Femur (tissue), 1 donor: ENCODE measurements around the gene ACSL6.

Source experiments
- DNase-seq: peaks from one replicate; pipeline ENCODE4 v3.0.0-alpha.2; 2017

Gene ACSL6

DNA sequence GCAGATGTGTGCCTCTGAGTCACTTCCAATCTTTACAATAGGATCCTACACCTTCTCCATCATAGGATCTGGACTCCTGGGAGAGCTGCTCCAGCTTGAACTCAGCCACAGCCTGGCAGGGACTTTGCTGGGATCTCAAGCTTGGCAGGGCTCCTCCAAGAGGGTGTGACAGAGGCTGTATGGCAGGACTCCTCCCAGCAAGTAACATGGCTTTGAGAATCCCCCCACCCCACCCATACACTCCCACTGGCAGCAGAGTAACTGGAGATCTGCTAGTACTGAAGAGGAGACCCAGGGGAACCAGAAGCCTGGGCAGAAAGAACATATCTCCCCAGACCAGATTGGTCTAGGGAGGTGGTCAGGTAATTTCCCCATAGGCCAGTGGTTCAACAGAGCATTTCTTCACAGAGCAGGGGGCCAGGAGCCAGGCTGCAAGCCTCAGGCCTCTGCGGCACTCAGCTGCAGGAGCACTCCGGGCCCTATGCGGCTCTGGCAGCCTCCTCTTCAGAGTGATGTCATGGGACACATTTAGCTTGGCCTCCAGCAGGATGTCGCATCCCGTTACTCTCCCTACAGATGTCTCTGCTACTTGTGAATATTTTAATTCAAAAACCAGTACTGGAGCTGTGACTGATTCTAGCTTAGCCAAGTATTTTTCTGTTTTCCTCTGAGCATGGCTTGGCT lies 1.7 kb upstream of the ACSL6 start:
- DNase-seq = no peak

DNA sequence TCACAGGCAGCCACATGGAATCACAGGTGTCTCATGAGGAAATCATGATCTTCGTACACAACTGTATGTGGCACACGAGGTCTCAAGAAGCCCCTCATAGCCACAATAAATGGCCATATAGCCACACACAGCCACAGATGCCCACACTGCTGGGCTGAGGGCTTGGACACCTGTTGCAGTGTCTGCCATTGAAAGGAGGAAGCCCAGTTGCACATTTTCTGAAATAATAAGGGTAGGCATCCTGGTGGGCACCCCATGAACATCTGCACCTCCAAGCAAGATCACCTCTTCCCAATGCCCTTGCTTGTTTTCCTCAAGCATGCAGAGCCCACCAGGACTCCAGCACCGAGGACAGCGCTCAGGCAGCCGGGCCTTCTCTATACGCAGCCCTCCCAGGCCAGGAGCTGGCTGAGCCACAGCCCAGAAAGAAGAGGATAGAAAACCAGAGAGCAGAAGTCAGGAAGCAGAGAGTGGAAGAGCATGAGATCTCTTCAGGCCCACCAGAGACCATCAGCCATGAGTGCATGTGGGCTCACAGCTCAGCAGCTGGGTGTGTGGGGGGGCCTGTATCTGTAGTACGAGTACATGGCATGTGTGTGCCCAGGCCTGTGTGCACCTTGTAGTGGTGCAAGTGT lies 1.0 kb upstream of the ACSL6 start:
- DNase-seq = peak; percentile 86

DNA sequence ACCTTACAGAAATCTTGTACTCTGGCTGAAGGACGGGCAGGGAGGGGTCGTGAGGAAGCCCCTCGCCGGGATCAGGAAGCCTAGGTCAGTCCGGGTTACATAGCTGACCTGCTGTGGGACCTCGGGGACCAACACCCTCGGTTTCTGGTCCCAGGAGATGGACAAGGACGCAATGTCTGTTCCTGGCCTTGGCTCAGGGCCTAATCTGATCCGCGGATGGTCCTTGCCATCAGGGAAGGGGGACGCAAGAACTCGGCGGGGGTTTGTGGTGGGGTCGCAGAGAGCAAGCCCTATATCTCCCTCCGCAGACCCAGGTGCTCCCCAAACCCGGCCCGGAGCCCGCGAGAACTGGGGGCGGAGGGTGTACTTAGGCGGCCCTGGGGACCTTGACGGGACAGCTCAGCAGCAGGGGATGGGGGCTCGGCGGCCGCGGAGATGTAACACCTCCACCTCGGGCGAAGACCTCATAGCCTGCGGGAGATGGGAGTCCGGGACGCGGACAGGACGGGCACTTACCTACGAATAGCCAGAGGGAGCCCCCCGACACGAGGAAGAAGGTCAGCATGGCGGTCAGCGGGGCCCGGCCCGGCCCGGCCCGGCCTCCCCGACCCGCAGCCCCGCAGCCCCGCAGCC lies 353 bp downstream of the ACSL6 start:
- no peak for DNase-seq

DNA sequence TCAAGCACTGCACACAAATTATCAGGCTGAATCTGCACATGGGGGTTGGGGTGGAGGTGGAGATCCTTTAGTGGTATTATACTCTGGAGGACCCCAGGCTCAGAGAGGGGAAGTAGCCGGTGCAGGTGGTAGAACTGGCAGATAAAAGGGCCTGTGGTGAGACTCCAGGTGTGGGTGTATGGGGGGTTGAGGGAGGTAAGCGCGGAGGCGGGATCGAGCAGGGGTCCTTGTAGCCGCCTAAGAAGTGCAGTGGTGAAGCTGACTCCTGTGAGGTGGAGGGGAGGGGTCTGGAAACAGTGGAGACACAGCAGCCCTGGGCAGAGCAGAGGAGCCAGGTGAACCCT lies 841 bp downstream of the ACSL6 start:
- DNase-seq = no peak

DNA sequence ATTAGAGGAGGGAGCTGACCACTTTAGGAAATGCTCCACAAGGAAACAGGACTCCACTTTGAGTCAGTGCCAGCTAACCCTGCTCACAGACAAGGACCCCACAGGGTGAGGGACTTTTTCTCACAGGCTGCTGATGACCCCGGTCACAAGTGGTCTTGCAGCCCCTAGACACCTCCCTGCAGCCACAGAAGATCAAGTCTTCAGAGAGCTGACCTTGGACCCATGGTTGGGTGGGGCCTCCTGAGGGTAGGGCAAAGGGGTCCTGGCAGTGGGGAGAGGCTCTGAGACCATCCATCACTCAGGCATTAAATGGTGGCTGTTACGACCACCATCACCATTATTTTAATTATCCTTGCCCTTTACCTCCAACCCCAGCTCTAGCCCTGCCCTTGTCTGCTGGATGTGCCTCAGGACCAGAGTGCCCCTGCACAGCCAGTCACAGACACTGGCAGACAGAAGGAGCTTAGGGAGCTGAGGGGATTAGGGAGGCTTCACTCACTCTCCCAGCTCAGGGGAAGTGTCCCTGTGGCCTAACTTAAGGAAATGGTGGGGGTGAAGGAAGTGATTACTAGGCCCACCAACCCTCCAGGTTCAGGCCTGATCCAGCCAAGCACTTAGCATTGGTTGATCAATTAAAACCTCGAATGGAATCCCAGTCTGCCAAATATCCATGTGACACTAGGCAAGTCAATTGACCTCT lies 1.6 kb downstream of the ACSL6 start:
- no peak for DNase-seq

DNA sequence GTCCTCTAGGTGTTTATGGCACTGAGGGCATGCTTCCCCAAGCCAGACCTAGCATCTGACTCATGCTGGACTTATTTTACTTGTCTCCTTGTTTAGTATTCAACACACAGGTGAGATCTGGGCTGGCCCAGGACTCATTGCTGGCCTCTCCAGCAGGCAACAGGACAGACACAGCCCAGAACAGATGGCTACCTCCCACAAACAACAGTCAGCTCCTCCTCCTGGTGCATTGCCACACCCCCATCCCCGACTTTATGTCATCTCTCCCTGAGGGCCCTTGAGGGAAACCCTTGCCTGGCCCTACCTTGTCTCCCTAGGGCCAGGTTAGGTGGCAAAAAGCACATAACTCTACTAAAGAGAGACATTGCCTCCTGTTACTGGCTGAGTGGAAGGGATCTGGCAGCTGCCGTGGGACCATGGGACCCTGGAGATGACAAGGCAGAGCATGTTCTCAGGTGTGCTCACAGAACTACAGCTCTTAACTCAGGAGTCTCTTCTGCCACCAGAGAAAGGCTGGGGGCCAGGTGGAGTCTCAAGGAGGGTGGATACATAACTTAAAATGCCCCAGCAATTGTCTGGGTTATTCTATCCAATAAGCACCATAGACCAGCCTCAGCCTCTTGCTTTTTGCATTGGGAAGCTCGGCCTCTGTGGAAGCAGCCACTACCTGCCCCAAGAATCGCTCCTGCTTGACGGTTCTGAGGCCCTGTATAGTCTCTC lies 2.3 kb downstream of the ACSL6 start:
- DNase-seq = no peak

DNA sequence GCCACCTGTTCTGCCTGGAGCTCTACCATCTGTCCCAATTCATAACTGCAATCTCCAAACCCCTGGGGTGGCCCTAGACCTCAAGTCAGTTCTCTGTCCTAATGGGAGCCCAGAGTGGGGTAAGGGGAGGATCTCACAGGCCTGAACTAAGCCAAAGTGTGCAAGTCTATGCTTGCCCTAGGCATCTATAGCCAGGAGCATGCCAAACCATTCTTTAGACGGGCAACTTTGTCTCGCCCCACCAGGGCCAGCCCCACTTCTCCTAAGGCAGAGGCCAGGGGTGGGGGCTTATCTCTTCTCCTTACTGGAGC lies 3.3 kb downstream of the ACSL6 start:
- DNase-seq = no peak

DNA sequence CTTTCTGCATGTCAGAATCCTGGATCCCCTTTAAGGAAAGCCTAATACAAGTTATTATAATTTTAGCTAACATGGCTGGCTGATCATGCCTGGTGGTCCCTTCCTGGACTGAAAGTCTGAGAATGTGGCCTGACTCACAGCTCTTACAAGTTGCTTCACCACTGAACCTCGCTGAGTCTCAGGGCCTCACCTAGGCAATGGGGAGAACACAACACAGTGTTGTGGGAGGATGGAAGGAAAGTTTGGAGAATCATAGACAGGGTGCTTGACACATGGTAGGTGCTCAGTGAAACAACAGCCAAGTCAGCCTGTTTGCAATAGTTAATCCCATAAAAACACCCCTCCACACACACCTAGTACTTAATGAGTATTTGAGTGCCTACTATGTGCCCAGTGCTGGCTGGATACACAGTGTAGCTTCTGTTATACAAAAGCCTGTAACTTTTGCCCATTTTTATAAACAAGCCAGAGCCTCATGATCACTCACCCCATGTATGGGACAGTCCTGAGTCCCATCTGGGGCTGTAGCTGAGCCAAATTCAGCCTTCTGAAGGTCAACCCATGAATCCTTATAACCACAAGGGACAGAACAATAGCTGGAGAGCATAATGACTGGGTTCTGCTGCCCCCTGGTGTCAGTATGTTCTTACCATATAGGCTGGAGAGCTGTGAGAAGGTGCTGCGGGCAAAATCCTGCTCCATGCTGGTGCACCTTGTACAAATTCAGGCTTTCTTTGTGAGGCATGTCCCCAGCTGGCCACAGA lies 3.9 kb downstream of the ACSL6 start:
- DNase-seq = peak; percentile 62

DNA sequence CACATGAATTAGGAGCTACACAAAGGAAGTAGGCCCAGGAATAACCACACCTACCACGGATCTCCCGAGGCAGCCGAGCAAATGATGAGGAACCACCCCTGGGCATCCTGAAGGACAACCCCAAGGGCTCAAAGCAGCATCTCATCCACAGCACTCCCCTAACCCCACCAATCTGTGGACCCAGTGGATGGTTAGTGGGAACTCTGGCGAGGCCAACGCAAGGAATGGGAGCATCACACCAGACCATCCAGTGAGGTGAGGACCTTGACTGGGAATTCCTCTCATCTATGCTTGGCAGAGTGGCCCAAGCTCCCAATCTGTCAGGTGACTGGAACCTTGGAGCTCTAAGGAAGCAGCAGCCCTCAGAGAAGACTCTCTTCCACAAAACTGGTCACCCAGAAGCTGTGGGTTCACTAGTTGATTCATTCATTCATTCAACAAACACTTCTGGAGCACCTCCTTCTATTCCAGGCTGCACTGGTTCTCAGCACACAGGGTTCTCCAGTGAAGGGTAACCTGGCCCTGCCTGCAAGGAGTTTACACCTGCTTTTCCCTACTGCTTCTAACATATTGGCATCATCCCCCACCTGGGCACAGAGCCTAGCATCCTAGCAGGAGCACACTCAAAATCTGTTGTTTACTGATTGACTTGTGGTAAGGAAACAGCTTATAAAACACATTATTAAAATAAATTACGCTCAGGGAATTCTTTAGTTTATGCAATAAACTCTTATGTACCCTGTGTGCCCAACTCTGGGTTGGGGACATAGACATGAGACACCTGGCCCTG lies 4.9 kb downstream of the ACSL6 start:
- no peak for DNase-seq

DNA sequence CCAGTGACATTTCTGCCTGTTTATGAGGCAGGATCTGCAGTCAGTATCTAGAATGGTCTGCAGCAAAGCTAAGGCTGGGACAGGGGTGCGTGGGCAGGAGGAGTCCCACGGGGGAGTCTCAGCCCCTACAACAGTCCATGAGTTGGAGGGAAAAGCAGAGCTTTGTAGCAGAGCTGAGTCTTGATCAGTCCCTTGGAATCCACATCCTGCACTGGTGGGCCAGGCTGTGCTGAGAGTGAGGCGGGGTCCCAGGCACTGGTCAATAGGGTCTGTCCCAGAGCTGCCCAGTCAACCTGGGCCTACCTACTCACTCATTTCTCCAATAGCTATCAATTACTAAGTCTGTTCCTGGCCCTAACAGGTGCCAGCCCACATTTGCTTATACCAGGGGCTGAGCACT lies 5.9 kb downstream of the ACSL6 start:
- no peak for DNase-seq

DNA sequence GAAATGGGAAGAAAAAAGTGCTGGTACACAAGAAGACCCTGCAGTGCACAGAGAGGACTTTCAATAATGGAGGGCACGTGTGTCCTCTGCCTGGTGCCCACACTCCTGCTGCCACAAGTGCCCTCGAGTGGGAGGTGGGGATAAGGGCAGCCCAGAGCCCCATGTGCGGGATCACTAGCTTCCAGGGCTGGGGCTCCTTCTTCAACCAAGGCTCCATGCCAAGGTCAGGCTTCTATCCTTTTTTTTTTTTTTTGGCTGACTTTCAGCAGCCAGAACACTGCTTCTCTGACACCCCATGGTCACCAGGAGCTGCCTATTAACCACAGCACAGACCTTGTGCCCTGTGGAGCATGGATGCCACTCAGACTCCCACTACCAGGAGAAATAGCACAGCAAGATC lies 7.5 kb downstream of the ACSL6 start:
- DNase-seq = no peak

DNA sequence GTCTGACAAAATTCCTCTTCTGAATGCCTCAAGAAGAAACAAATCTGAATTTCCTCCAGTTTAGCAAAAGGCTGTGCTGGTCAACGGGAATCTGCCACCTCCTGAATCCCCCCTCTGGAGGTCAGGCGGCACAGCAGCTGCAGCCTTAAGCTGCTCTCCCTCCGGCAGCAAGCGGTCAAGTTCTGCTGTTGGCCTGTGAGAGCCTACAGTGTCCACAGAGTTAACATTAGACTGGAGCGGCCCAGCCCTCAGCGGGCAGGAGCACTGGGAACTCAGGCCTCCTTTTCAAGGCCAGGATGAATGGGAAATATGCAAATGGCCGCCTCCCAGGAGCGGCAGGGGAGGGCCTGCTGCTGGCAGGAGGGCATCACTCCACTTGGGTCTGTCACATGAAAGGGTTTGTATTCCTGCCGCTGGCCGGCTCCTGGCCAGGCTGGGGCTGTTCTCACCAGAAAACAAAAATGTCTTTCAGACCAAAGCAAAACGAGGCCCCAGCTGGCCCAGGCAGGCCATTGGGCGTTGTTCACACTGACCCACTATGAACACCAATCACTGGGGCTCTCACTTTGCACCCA lies 8.2 kb downstream of the ACSL6 start:
- no peak for DNase-seq

DNA sequence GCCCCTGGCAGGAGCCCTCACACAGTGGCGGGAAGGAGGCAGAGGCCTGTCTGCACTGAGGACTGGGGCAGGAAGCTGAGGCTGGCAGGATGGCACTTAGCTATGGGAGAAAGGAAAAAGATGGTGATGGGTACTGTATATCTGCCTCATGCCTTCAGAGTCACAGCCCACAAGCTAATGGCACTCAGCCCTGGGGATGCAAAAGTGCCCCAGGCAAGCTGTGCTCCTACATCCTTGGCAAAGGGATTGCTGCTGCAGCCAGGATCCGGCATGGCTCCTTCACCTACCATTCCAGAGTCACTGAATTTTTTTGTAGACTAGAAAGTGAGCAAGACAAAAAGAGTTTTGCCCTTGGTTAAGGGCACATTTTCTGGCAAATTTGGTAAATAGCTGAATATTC lies 8.7 kb downstream of the ACSL6 start:
- DNase-seq = no peak

DNA sequence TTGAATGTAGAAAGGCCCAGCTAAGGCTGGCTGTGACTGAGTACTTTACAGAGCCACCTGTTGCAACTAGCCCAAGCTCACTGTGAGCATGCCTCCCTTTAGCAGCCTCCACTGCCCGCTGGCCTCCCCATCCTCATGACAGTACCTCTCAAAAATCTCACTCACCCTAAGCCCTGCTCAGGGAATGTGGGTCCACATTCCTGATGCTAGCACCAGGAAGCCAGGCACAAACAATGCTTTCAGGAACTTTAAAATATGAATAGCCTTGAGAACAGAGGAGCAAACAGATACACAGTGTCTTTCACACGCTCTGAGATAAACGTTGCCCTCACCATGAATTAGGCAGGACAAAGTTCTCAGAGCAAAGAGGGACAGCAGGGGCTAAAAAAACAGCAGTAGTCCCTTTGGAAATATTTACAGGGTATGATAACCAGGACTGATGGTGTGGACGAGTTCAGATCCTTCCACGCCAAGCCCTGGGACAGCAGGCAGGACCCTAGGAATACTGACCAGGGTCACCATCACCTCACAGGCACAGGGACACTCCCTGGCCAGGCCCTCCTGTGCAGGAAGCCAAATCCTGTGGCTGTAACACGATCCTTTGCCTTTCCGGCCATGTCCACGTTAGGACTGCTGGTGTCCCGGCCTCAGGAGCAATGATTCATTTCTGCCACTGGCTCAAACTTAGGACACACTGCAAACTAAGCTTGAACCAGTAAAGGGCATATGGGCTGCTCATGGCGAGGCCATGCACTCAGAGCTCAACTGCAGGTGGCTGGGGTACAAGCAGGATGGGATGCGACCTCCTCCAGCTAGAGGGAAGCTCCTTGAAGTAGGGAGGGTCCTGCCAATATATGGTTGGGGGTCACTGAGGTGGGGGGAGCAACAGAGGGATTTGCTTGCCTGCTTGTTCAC lies 9.6 kb downstream of the ACSL6 start:
- no peak for DNase-seq

DNA sequence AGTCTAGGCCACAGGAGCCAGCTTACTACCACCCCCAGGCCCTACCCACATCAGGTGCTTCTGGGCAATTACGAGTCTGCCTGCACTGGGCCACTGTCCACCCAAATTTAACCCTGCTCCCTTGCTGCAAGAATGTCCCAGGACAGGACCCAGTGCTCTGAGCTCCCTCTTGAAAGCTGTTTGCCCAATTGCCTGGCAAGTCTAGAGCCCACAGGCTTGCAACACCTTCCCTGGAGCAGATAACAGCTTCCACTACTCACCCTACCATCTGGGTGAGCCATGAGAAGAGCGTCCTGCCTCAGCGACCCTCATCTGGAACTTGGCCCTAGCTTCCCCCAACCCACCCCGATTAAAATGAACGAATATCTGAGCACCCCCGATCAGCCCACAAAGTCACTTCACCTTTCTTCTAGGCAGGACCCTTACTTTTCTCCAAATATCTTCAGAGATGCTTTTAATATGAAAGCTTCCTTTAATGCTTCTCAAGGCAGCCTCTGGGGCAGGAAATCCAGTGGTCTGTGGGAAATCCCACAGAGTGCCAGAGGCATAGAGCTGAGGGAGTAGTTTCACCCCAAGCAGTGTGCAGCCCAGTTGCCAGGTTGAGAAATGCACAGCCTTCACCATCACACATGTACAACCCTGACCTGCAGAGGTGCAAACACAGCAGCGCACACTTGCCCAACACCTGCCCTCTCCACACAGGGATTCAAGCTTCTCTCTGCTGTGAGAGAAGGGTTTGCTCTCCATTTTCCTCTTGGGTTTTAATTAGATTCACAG lies 10.6 kb downstream of the ACSL6 start:
- DNase-seq = peak; percentile 40

DNA sequence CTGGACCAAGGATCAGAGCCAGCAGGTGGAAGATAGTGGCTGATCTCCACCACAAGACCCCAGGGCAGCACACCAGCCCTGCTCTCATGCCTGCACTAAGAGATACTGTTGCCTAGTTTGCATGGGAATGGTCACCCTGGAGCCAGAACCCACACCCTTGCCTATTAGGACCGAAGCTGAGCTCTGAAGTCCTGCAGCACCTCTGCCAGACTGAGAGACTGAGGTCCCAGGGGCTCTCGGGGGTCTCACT lies 11.3 kb downstream of the ACSL6 start:
- DNase-seq = no peak

DNA sequence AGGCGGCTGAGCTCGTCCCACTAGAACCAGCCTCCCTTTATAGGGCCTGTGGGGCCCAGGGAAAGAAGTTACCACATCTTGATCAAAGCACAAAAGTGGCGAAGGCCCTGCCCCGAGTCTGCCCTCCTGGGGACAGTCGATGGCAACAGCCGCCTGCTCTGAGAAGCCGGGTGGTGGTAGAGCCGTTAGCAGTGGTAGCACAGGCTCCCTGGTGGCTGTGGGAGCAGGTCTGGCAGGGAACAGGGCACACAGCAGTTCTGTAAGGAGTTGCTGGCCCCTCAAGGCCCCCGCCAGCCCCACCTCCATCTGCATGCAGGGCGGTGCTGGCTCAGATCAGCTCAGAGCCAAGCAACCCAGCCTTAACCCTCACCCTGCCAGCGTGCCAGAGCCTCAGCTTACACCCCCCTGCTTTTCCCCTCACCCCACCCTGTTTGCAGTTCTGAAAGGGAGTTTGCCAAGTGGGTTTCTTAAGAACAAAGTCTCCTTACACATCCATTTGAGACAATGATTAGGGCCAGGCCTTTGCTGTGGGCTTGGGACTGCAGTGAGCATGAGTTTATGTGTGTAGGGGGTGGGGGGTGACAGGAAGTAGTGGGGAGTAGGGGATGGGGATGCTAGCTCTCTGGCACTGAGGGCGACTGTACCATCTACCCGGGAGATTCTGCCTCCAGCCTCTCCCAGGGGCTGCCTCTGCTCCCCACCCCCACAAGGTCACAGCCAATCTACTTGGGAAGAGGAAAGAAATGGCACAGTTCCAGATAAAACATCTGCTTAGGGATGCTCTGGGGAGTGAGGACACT lies 11.8 kb downstream of the ACSL6 start:
- no peak for DNase-seq

DNA sequence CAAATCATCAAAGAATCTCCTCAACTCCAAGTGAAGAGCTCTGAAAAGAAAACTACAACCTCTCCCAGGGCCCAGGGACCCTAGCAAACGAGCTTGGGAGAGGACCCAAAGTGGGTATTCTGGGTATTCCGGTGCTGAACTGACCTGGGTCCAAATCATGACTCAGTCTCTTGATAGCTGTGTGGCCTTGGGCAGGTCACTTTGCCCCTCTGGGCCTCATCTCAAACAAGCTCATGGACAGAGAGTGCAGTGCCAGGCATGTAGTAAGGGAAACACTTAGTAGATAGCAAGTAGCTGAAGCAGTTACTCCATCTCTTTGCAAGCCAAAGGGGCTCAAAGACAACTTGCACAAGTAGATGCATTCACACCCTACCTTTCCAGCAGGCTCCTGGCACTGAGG lies 12.4 kb downstream of the ACSL6 start:
- no peak for DNase-seq

DNA sequence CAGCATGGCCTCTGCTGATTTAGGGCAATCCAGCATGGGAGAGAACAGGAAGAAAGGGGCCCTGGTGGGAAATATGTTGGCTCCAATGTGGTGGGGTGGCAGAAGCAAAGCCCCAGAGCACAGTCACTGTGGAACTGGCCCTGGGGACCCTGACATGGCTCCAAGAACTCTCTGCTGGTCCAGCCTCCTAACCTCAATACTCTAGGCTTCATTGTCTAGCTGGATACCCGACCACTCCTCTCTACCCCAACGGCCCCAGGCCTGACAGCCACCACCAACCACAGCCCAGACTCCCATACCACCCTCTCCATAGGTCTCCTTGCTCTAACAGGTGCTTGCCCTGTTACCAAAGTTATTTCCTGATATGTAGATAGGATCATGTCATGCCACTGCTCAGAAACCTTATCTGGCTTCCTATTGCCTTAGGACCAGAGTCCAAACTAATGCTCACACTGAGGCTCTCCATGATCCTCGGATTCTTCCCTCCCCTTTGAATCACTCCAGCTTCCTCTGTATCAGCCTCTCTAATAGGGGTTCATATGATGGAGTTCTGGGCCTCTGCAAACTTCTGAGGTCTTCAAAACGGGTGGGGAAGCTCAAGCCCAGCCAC lies 12.9 kb downstream of the ACSL6 start:
- no peak for DNase-seq
